HG03469 (cell line): ENCODE results near the gene SPIN1.
"Not testable (repeated sequence)": the region's sequence is repeated elsewhere in the genome, so short reads cannot be mapped to it uniquely, and the experiment has no call there.

Experiments
- ATAC-seq: cut with Tn5 transposase; IDR thresholded peaks from one replicate; pipeline ENCODE4 v1.9.1; 2021; ENCODE audit warnings: mild to moderate bottlenecking, moderate library complexity, moderate number of reproducible peaks; ENCODE audit not compliant: unreplicated experiment

SPIN1 gene

GRCh38 chr9:88388203-88388885 is at the start of gene SPIN1:
SPIN1 (plus strand) TSS chr9:88388444; CDS start chr9:88426540, 38,096 bp downstream.
- peak; percentile 72 for ATAC-seq

- ATAC-seq = no peak
Measured at GRCh38 chr9:88339317-88339716, 48.9 kb upstream of the SPIN1 start.

GRCh38 chr9:88342246-88342645 is 46.0 kb upstream of the SPIN1 start:
- no peak for ATAC-seq

- no peak for ATAC-seq
Measured at GRCh38 chr9:88344013-88344412, 44.2 kb upstream of the SPIN1 start.

GRCh38 chr9:88350354-88350753 is 37.9 kb upstream of the SPIN1 start:
- not testable (repeated sequence) for ATAC-seq

GRCh38 chr9:88355166-88355565 is 33.1 kb upstream of the SPIN1 start:
- no peak for ATAC-seq

GRCh38 chr9:88357250-88357649 is 31.0 kb upstream of the SPIN1 start:
- not testable (repeated sequence) for ATAC-seq

- ATAC-seq = no peak
Measured at GRCh38 chr9:88358723-88359122, 29.5 kb upstream of the SPIN1 start.

- no peak for ATAC-seq
Measured at GRCh38 chr9:88359974-88360373, 28.3 kb upstream of the SPIN1 start.

GRCh38 chr9:88362681-88363080 is 25.6 kb upstream of the SPIN1 start:
- no peak for ATAC-seq

- ATAC-seq = no peak
Measured at GRCh38 chr9:88363661-88364060, 24.6 kb upstream of the SPIN1 start.

GRCh38 chr9:88364706-88365105 is 23.5 kb upstream of the SPIN1 start:
- ATAC-seq = no peak

GRCh38 chr9:88370346-88370745 is 17.9 kb upstream of the SPIN1 start:
- no peak for ATAC-seq

- no peak for ATAC-seq
Measured at GRCh38 chr9:88372103-88372654, 16.1 kb upstream of the SPIN1 start.

GRCh38 chr9:88373045-88373444 is 15.2 kb upstream of the SPIN1 start:
- ATAC-seq = no peak

GRCh38 chr9:88378317-88378716 is 9.9 kb upstream of the SPIN1 start:
- no peak for ATAC-seq

- no peak for ATAC-seq
Measured at GRCh38 chr9:88379352-88379751, 8.9 kb upstream of the SPIN1 start.

GRCh38 chr9:88380118-88380517 is 8.1 kb upstream of the SPIN1 start:
- no peak for ATAC-seq

- not testable (repeated sequence) for ATAC-seq
Measured at GRCh38 chr9:88381322-88381721, 6.9 kb upstream of the SPIN1 start.

- no peak for ATAC-seq
Measured at GRCh38 chr9:88383176-88383575, 5.1 kb upstream of the SPIN1 start.

- ATAC-seq = not testable (repeated sequence)
Measured at GRCh38 chr9:88386137-88386536, 2.1 kb upstream of the SPIN1 start.

GRCh38 chr9:88387036-88387551 is 1.1 kb upstream of the SPIN1 start:
- ATAC-seq = no peak
